ENCODE data around the gene MYO18B. TPM values are rescaled to one million over a fixed set of nuclear protein-coding genes. Genes with fewer than 3 reads are reported as not detected.

The MYO18B gene, protein sequence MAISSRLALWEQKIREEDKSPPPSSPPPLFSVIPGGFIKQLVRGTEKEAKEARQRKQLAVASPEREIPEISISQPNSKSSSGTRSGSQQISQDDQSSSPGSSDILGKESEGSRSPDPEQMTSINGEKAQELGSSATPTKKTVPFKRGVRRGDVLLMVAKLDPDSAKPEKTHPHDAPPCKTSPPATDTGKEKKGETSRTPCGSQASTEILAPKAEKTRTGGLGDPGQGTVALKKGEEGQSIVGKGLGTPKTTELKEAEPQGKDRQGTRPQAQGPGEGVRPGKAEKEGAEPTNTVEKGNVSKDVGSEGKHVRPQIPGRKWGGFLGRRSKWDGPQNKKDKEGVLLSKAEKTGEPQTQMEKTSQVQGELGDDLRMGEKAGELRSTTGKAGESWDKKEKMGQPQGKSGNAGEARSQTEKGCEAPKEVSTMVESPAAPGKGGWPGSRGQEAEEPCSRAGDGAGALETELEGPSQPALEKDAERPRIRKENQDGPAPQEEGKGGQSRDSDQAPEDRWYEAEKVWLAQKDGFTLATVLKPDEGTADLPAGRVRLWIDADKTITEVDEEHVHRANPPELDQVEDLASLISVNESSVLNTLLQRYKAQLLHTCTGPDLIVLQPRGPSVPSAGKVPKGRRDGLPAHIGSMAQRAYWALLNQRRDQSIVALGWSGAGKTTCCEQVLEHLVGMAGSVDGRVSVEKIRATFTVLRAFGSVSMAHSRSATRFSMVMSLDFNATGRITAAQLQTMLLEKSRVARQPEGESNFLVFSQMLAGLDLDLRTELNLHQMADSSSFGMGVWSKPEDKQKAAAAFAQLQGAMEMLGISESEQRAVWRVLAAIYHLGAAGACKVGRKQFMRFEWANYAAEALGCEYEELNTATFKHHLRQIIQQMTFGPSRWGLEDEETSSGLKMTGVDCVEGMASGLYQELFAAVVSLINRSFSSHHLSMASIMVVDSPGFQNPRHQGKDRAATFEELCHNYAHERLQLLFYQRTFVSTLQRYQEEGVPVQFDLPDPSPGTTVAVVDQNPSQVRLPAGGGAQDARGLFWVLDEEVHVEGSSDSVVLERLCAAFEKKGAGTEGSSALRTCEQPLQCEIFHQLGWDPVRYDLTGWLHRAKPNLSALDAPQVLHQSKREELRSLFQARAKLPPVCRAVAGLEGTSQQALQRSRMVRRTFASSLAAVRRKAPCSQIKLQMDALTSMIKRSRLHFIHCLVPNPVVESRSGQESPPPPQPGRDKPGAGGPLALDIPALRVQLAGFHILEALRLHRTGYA (N-terminal part only)
- total RNA-seq: under 0.01 TPM in 1 of 2 replicates, not detected in the other

GRCh38 chr22:25741692-25742626, at the start of gene MYO18B:
Gene MYO18B (plus strand): TSS chr22:25742188. CDS start chr22:25761093, 18,905 bp downstream.

Other genes starting within 250 kb of the MYO18B start
- 4.8 and 6.2 TPM in 2 replicates for gene GRK3, start 177.5 kb upstream of the MYO18B start, total RNA-seq